Fibroblast of skin of left quadriceps (primary cell): Measurements from ENCODE around the gene SUSD1.
"Not testable (repeated sequence)": the region's sequence is repeated elsewhere in the genome, so short reads cannot be mapped to it uniquely, and the experiment has no call there.

ENCODE experiments used
- DNase-seq, 2 experiments: peaks; one replicate each; pipeline ENCODE4 v3.0.0-alpha.2; 2013; ENCODE audit warnings: low read depth in 2 of 2

The SUSD1 gene

GRCh38 chr9:112129246-112129645, 45.9 kb downstream of the SUSD1 start:
- no peak for DNase-seq

DNA sequence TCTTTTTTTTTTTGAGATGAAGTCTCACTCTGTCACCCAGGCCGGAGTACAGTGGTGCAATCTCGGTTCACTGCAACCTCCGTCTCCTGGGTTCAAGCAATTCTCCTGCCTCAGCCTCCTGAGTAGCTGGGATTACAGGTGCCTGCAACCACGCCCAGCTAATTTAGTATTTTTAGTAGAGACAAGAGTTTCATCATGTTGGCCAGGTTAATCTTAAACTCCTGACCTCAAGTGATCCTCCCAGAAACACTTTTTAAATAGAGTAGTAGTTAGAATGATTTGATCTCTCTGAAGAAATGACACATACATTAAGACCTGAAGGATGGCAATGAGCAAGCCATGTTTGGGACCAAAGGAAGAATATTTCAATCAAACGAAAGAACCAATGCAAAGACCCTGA, 46.7 kb downstream of the SUSD1 start:
- not testable (repeated sequence) for DNase-seq

DNA sequence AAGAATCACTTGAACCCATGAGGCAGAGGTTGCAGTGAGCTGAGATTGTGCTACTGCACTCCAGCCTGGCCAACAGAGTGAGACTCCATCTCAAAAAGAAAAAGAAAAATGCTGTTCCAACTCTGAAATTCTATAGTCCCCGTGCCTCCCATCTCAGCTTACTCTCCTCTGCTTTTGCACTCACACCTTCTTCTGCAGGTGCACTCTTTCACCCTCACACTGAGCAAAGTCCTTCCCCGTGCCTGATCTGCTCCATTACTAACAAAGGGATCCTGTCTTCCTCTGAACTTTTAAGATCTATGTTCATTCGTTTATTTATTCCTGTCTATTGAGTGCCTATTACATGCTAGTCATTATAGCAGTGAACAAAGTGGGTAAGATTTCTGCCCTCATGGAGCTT, 47.8 kb downstream of the SUSD1 start:
- no peak for DNase-seq

- no peak for DNase-seq
Observed at GRCh38 chr9:112125951-112126388, 49.1 kb downstream of the SUSD1 start.

DNA sequence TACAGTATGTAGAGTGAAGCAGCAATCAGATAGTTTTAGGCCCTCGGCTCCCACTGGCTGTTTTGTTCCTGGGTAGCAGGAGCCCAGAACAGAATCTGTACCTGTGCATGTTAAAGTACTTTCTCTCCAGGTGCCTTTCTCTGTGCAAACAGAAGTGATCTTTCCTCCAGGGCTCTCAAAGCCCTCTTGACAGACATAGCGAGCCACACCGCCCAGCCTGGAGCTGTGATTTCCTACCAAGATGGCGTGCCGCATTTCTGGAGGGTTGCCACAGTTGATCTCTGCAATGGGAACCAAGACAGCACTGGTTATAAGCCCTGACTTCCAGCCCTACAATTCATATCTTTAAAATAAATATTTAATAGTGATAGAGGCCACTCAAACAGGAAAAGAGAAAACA, 50.9 kb downstream of the SUSD1 start:
- DNase-seq: no peak

GRCh38 chr9:112121633-112122032, 53.5 kb downstream of the SUSD1 start:
- DNase-seq: no peak

- no peak for DNase-seq
Observed at GRCh38 chr9:112120439-112120925, 54.6 kb downstream of the SUSD1 start.

DNA sequence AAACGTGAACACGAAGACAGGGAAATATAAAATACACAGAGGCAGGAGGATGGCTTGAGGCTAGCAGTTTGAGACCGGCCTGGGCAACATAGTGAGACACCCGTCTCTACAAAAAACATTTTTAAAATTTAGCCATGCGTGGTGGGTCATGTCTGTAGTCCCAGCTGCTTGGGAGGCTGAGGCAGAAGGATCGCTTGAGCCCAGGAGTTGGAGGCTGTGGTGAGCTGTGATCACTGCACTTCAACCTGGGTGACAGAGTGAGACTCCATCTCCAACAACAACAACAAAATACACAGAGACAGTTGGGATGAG, 55.1 kb downstream of the SUSD1 start:
- DNase-seq: no peak

- DNase-seq: no peak
Observed at GRCh38 chr9:112119225-112120029, 55.7 kb downstream of the SUSD1 start.

- DNase-seq: no peak
Observed at GRCh38 chr9:112118009-112118408, 57.1 kb downstream of the SUSD1 start.

- no peak for DNase-seq
Observed at GRCh38 chr9:112115970-112116753, 58.9 kb downstream of the SUSD1 start.

DNA sequence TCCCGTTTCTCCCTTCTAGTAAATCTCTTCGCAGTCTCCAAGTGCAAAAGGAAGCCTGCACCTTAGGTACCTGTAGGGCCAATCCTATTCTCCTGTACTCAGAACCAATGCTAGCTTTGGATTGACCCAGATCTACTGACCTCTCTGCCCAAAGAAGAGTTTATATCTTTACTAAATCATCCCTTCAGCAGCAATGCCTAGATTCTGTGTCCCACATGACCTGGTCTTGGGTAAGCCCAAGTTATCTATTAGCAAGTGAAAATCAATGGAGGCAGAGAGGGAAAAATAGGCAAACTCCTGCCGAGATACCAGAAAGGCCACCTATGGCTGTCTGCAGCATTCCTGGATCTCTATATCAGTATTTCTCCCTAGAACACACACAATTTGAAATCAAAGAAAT, 60.0 kb downstream of the SUSD1 start:
- no peak for DNase-seq

- no peak for DNase-seq
Observed at GRCh38 chr9:112112941-112113681, 62.0 kb downstream of the SUSD1 start.

- DNase-seq: peak; percentile 58 to 59
Observed at GRCh38 chr9:112112519-112112918, 62.6 kb downstream of the SUSD1 start.

GRCh38 chr9:112111461-112111860, 63.6 kb downstream of the SUSD1 start:
- no peak for DNase-seq

DNA sequence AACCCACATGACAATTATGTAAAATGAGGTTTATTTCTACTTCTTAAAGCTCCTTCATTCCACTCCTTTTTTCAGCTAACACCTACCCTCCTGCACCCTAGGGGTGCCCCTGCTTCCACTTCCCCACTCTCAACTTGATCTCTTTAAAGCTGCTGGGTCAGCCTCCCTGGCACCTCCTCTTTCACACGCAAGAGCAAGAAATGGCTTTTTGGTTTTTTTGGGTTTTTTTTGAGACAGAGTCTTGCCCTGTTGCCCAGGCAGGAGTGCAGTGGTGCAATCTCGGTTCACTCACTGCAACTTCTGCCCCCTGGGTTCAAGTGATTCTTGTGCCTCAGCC, 64.4 kb downstream of the SUSD1 start:
- DNase-seq: no peak

DNA sequence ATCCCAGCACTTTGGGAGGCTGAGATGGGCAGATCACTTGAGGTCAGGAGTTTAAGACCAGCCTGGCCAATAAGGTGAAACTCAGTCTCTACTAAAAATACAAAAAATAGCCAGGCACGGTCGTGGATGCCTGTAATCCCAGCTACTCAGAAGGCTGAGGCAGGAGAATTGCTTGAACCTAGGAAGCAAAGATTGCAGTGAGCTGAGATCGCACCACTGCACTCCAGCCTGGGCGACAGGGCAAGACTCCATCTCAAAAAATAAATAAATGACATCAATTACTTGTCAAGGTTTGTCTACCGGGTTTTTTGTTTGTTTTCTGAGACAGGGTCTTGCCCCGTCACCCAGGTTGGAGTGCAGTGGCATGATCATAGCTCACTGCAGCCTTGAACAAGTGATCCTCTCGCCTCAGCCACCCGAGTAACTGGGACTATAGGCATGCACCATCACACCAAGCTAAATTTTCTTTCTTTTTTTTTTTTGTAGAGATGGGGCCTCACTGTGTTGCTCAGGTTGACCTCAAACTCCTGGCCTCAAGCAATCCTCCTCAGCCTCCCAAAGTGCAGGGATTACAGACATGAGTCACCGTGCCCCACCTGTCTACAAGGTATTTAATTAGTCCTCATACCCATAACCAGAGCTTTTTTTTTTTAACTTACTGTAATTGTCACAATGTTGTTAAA, 64.9 kb downstream of the SUSD1 start:
- DNase-seq: no peak

DNA sequence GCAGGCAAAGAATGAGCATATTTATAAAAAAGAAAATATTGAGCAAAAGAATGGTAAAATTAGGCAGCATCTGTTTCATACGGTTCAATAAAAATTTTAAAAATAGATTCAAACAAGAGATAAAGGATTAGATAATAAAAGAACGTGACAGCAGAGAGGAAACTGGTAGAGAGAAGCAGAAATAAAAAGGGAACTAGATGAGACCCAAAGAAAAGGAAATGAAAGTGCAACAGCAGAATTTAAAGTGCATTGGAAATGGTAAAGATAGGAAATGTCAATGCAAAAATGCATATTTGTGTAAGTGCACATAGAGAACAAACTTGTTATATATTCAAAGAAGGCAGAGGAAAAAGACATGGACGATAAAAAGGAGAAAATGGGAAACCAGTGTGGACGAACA, 70.2 kb downstream of the SUSD1 start:
- no peak for DNase-seq

GRCh38 chr9:112104401-112104800, 70.7 kb downstream of the SUSD1 start:
- DNase-seq: no peak

GRCh38 chr9:112103405-112103804, 71.7 kb downstream of the SUSD1 start:
- no peak for DNase-seq

- peak; percentile 37 to 45 for DNase-seq
Observed at GRCh38 chr9:112097712-112098688, 77.1 kb downstream of the SUSD1 start.
